LHCN-M2 (cell line): ENCODE measurements around the gene JUP. TPM values are rescaled to one million over a fixed set of nuclear protein-coding genes. Genes with fewer than 3 reads are reported as not detected.
"Not testable (repeated sequence)": the region's sequence is repeated elsewhere in the genome, so short reads cannot be mapped to it uniquely, and the experiment has no call there.

Experiments used
- DNase-seq: peaks from one replicate; pipeline ENCODE4 v3.0.0-alpha.2; 2012; ENCODE audit warnings: low read depth
- total RNA-seq: library from RNA; depleted of rRNA; stranded (reverse); fragments of >200 nt; gene quantifications from 2 replicates; pipeline ENCODE4 v1.2.3, GENCODE V29; 2014

JUP gene
- total RNA-seq, 1 experiment from 2014 or later, result not detected

- DNase-seq, result no peak
Observed at GRCh38 chr17:41781404-41782110, 5.0 kb downstream of the JUP start.

GRCh38 chr17:41779954-41780353, 6.6 kb downstream of the JUP start:
- DNase-seq, result no peak

DNA sequence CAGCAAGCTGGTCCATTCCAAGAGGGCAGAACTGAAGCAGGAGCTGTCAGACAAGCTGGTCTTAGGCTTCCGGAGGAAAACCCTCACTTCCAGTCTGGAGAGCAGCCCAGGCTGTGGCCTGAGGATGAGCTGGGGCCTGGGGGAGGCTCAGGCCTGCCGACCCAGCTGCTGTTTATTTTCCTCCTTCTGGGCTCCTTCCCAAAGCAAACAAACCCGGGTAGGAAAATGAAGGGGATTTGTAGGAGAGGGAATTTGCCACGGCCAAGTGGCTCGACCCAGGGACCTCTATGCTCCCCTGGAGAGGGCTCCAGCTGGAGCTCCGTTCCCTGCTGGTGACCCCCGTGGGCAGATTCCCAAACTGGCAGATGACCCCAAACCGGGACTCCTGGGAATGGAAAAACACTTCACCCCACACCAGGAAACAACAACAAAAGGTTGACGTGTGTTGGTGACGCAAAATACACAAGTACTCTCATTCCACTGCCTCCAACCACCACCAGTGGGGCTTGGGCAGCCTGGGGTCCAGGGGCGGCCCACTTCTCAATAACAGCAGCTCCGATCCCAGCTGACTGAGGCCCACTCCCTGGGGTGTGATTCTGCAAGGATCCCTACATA, 8.8 kb downstream of the JUP start:
- peak; percentile 94 for DNase-seq

GRCh38 chr17:41777157-41777573, 9.3 kb downstream of the JUP start:
- DNase-seq, result peak; percentile 75

- DNase-seq, result not testable (repeated sequence)
Observed at GRCh38 chr17:41776262-41776900, 10.1 kb downstream of the JUP start.

DNA sequence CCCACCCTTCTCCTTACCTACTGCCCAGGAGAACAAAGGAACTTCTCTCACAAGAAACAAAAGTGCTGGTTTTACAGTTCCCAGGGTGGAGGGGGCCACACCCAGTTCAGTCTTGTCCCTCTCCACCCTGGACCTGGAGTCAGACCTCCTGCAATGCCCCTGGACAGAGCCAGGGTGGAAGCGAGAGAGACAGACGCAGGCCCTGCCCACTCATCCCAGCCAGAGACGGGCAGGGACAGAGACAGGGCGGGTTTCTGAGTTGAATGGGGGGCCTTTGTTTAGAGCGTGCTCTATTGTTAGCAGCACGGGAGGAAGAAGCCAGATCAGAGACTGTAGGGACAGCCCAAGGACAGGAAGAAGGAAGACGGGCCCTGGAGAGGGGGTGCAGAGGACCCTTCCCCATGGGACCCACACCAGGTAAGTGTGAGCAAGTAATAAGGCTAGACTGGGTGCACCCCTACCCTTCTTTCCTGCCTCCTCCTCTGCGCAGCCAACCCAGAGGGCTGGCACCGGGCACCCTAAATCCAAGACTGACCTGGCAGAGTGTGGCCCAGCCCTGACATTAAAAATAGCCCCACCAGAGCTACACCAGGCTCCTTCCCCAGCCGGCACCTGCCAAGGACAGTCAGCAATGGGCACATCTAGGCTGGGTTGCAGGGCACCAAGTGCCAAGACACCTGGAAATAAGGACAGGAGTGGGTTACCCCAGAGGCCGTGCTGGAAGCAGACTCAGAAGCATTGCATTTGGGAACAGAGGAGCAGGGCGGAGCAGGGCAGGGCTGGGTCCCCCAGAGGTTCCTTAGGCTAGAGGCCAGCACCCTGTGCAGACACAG, 10.9 kb downstream of the JUP start:
- no peak for DNase-seq

DNA sequence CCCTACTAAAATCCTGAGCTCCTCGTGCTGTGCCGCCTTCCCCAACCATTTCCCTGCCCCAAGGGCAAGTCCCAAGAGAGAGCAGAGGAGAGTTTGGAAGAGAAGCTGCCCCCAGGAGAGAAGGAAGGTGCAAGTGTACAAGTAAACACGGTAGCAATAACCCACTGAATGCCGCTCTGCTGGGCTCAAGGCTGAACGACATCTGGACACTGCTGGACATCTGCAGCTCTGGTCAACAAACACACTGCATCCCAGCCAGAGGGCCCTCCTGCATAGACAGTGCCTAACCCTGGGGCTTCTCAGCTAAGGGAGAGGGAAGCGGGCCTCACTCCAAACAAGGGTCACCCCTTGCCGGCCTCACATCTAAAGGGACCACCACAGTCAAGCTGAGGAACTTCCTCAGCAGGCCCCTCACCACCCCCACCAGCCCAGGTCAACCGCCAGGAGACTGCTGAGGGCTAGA, 12.7 kb downstream of the JUP start:
- no peak for DNase-seq

DNA sequence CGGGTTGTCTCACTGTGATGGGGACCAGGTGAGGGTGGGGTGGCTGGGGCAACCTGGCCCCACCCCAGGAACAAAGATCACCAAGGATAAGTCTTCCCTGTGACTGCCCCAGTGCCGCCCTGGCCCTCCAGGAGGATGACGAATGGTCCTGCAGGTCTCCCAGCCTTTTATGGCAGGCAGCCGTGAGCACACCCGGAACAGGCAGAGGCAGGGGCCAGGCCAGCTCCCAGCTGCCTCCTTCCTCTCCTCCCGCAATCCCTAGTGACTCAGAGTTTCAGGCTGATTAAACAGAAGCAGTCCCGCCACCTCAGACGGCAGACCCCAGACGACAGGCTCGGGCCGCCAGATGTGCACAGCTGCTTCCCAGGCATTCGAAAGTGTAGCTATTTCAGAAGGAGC, 13.3 kb downstream of the JUP start:
- peak; percentile 73 for DNase-seq

DNA sequence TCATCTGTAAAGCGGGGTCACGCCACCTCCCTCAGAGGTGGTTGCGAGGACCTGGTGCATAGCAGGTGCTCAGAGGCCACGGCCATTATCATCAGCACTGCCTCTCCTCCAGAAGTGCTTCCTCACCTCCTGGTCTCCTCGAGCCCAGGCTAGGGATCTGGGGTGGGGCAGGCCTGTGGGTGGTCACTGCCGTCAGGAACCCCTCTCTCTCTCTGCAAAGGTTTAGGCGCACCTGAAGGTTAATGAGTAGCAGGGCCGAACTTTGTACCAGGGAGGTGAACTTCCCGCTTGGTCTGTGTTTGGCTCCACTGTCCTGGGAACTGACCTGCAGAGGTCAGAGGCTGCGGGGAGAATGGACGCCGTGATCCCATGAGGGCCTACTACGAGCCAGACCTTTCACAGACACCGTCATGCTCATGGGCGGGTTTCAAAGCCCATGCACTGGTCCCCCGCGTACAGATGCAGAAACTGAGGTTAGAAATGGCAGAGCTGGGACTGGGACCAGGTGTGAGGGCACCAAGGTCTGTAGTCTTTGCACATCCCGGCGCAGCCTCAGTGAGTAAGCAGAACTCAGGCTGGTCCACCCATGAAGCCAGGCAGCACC, 13.8 kb downstream of the JUP start:
- DNase-seq, result no peak

DNA sequence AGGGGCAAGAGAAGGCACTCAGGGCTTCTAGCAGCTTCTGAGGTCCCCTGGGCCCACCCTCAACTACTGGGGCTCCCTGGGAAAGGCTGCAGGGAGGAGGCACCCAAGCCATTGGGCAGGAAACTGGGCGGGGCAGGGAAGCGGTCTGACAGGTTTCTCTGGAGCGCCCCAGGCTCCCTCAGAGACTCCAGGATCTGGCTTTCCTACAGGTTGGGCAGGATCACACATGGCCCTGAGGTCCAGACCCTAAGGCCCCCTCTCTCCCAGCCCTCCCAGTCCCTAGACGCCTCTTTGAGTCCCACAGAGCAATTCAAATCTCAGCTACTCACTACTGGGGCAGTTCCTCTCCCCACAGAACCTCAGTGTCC, 14.3 kb downstream of the JUP start:
- DNase-seq, result no peak

- no peak for DNase-seq
Observed at GRCh38 chr17:41771389-41772206, 14.9 kb downstream of the JUP start.

- no peak for DNase-seq
Observed at GRCh38 chr17:41769985-41770384, 16.5 kb downstream of the JUP start.

DNA sequence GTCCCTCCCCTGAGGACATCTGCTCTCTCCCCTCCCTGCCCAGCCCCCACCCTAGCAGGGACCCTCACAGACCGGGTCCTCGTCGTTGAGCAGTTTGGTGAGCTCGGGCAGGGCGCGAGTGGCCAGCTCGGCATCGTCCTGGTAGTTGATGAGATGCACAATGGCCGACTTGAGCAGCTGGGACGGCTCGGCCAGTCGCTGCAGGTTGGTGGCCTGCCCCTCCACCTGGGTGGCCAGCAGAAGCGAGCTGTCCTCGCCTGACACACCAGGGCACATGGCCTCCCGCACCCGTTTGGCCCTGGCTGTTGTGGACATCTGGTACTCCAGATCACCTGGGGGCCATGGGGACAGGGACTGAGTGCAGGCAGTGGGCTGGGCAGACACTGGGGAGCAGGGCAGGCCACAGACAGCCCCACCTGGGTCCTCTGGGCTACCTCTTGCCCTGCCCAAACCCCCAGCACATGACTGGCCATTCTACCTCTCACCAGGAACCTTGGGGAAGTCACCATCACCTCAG, 17.1 kb downstream of the JUP start:
- DNase-seq, result no peak

- DNase-seq, result no peak
Observed at GRCh38 chr17:41768682-41769288, 17.7 kb downstream of the JUP start.

DNA sequence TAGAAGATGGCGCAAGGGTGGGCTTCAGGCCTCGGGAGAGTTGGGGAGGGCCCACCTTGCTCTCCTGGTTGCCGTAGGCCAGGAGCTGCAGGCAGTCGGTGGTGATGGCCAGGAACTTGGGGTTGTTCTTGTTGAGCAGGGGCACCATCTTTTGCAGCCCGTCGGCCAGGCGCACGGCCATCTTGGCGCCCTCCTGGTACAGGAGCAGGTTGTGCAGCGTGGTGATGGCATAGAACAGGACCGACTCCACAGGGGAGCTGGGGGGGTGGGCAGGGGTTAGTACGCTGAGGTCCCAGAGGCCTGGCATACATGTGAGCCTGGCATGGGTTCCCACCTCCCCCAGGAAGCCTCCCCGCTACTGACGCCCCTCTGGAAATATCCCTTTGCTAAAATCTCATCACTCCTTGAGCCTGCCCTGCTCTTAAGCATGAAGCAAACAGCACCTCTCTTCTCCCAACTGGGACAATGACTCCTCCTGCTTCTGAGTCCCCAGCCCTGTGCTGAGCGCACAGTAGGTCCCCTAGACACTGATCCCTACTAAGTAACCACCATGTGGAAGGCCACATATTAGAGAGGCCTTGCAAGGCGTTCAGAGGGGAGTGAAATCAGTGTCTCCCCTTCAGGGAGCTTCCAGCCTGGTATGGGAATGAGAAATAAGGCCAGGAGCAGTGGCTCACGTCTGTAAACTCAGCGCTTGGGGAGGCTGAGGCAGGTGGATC, 19.0 kb downstream of the JUP start:
- DNase-seq, result no peak

DNA sequence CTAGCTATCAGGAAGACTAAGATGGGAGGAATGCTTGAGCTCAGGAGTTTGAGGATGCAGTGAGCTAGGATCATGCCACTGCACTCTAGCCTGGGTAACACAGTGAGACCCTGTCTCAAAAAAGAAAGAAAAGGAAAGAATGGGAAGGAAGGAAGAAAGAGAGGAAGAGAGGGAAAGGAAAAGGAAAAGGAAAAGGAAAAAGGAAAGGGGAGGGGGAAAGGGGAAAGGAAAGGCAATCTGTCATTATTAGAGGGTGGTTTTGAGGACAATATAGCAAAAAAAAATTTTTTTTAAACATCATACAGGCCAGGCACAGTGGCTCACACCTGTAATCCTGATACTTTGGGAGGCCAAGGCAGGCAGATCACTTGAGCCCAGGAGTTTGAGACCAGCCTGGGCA, 20.4 kb downstream of the JUP start:
- no peak for DNase-seq

DNA sequence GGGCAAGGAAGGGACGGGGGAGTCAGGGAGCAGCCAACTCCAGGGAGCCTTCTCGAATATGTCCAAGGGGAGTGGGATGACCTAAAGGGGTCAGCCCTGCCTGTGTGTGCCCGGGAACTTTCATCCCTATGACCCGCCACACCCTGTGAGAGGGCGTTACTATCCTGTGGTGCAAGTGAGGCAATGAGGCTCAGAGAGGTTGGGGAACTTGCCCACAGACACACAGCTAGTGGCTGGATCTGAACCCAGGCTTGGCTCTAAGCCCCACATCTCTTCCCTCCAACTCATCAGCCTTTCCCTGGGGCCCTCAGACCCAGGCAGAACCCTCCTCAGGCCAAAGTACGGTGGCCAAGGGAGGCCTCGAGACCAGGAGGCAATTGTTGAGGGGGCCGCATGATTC, 23.2 kb downstream of the JUP start:
- DNase-seq, result no peak

- DNase-seq, result no peak
Observed at GRCh38 chr17:41762841-41763240, 23.7 kb downstream of the JUP start.

- DNase-seq, result no peak
Observed at GRCh38 chr17:41762391-41762790, 24.1 kb downstream of the JUP start.
